ENCODE data around the gene STAP2.

Gene STAP2

GRCh38 chr19:4326837-4327251 is 11.8 kb downstream of the STAP2 start:
- Histone ChIP-seq H4K20me1 (ENCODE audit: insufficient read depth, low read length) (no peaks in the 10 kb centered on the region), H3K9me3 (ENCODE audit: low read length) (no peaks in the 10 kb centered on the region), H3K27me3 (ENCODE audit: insufficient read depth, low read length) (no peaks in the 10 kb centered on the region), H3K9ac (ENCODE audit: low read length) (no peak overlapping the region), H3K27ac (ENCODE audit: low read depth, low read length, poor library complexity, severe bottlenecking) (no peak overlapping the region), H3K9me2 (ENCODE audit: low read depth, low read length) (no peaks in the 10 kb centered on the region), H3K4me2 (ENCODE audit: low read length) (no peak overlapping the region), H3K79me2 (ENCODE audit: insufficient read depth, low read length) (no peaks in the 10 kb centered on the region), H3K4me3 (ENCODE audit: low read depth, low read length, poor library complexity, severe bottlenecking) (no peak overlapping the region), H2AFZ (ENCODE audit: low read length) (no peak overlapping the region), H3K4me1 (ENCODE audit: insufficient read depth, low read length, severe bottlenecking) (no peaks in the 10 kb centered on the region), H3K36me3 (ENCODE audit: insufficient read depth, low read length) (no peaks in the 10 kb centered on the region), H3F3A (ENCODE audit: insufficient read depth, low read length) (no peaks in the 10 kb centered on the region)
- TF ChIP-seq CTCF (IDR thresholded peaks at IDR 0.05; ENCODE audit: low read length) (no peak), EZH2 (IDR thresholded peaks at IDR 0.05; ENCODE audit: borderline replicate concordance, low read length) (no peak)

- no peak overlapping the region for H3K9ac ChIP-seq (ENCODE audit: low read length)
- H3K4me3 ChIP-seq (ENCODE audit: low read depth, low read length, poor library complexity, severe bottlenecking): no peak overlapping the region
- no peaks in the 10 kb centered on the region for H3K36me3 ChIP-seq (ENCODE audit: insufficient read depth, low read length)
- no peaks in the 10 kb centered on the region for H3K79me2 ChIP-seq (ENCODE audit: insufficient read depth, low read length)
- H3K4me2 ChIP-seq (ENCODE audit: low read length): no peak overlapping the region
- no peaks in the 10 kb centered on the region for H3K9me2 ChIP-seq (ENCODE audit: low read depth, low read length)
- no peaks in the 10 kb centered on the region for H3K4me1 ChIP-seq (ENCODE audit: insufficient read depth, low read length, severe bottlenecking)
- no peaks in the 10 kb centered on the region for H3F3A ChIP-seq (ENCODE audit: insufficient read depth, low read length)
- no peaks in the 10 kb centered on the region for H3K27me3 ChIP-seq (ENCODE audit: insufficient read depth, low read length)
- H2AFZ ChIP-seq (ENCODE audit: low read length): no peak overlapping the region
- no peaks in the 10 kb centered on the region for H4K20me1 ChIP-seq (ENCODE audit: insufficient read depth, low read length)
- TF ChIP-seq CTCF (IDR thresholded peaks at IDR 0.05; ENCODE audit: low read length) (no peak), EZH2 (IDR thresholded peaks at IDR 0.05; ENCODE audit: borderline replicate concordance, low read length) (no peak)
- no peaks in the 10 kb centered on the region for H3K9me3 ChIP-seq (ENCODE audit: low read length)
- no peak overlapping the region for H3K27ac ChIP-seq (ENCODE audit: low read depth, low read length, poor library complexity, severe bottlenecking)
These were observed 12.3 kb downstream of the STAP2 start for GRCh38 chr19:4326215-4326836.

- no peaks in the 10 kb centered on the region for H3K4me1 ChIP-seq (ENCODE audit: insufficient read depth, low read length, severe bottlenecking)
- H3K27ac ChIP-seq (ENCODE audit: low read depth, low read length, poor library complexity, severe bottlenecking): no peak overlapping the region
- no peaks in the 10 kb centered on the region for H3K36me3 ChIP-seq (ENCODE audit: insufficient read depth, low read length)
- no peaks in the 10 kb centered on the region; the same call in 1 of the 2 replicates for H3K9me3 ChIP-seq (ENCODE audit: low read length)
- H3K4me3 ChIP-seq (ENCODE audit: low read depth, low read length, poor library complexity, severe bottlenecking): no peak overlapping the region
- H4K20me1 ChIP-seq (ENCODE audit: insufficient read depth, low read length): no peaks in the 10 kb centered on the region
- H3K9me2 ChIP-seq (ENCODE audit: low read depth, low read length): no peaks in the 10 kb centered on the region
- H3K9ac ChIP-seq (ENCODE audit: low read length): no peak overlapping the region
- no peak overlapping the region for H2AFZ ChIP-seq (ENCODE audit: low read length)
- no peak overlapping the region for H3K4me2 ChIP-seq (ENCODE audit: low read length)
- no peaks in the 10 kb centered on the region for H3K27me3 ChIP-seq (ENCODE audit: insufficient read depth, low read length)
- H3F3A ChIP-seq (ENCODE audit: insufficient read depth, low read length): no peaks in the 10 kb centered on the region
- TF ChIP-seq CTCF (IDR thresholded peaks at IDR 0.05; ENCODE audit: low read length) (no peak), EZH2 (IDR thresholded peaks at IDR 0.05; ENCODE audit: borderline replicate concordance, low read length) (no peak)
- no peaks in the 10 kb centered on the region for H3K79me2 ChIP-seq (ENCODE audit: insufficient read depth, low read length)
These were observed 14.4 kb downstream of the STAP2 start for GRCh38 chr19:4324228-4324627.
